ENCODE data around the gene RBM6. TPM values are rescaled to one million over a fixed set of nuclear protein-coding genes. Genes with fewer than 3 reads are reported as not detected.
"Not testable (repeated sequence)": the region's sequence is repeated elsewhere in the genome, so short reads cannot be mapped to it uniquely, and the experiment has no call there.

The RBM6 gene
- total RNA-seq, 1 experiment from 2014 or later = 88.3 TPM

DNA sequence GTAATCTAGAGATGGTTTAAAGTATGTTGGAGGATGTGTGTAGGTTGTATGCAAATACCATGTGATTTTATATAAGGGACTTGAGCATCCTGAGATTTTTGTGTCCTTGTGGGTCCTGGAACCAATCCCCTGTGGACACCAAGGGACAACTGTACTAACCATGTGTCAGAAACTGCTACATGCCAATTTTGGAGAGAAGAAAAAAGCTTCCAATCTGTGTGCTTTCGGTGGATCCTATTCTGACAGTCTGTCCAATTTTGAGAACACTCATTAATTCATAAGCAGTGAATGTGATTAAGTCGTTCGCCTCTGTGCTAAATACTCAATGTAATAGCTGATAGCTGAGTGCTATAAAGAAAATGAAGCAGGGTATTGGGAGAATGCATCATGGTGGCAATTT, 61.6 kb downstream of the RBM6 start:
- Histone ChIP-seq H2AFZ (ENCODE audit: low read length) (no peak overlapping the region), H3K9ac (ENCODE audit: low read length) (no peak overlapping the region), H3K4me1 (ENCODE audit: low read length) (peaks cover 2% of the 10 kb centered on the region; the same call in 1 of the 2 replicates), H3K4me3 (ENCODE audit: low read length) (no peak overlapping the region), H3K9me3 (ENCODE audit: low read length) (no peaks in the 10 kb centered on the region), H3K79me2 (ENCODE audit: low read length) (peaks cover 75% of the 10 kb centered on the region), H3K9me2 (replicated peaks; ENCODE audit: insufficient read depth, low read length) (no peaks in the 10 kb centered on the region), H3K27ac (ENCODE audit: low read length) (no peak overlapping the region), H3K4me2 (ENCODE audit: low read depth, low read length, poor library complexity, severe bottlenecking) (no peak overlapping the region), H3K27me3 (ENCODE audit: low read length) (no peaks in the 10 kb centered on the region), H4K20me1 (ENCODE audit: insufficient read depth, low read depth, low read length) (no peaks in the 10 kb centered on the region), H3K36me3 (ENCODE audit: insufficient read depth, low read length) (peaks cover 32% of the 10 kb centered on the region)
- DNase-seq = no peak

- Histone ChIP-seq H3K9me2 (replicated peaks; ENCODE audit: insufficient read depth, low read length) (no peaks in the 10 kb centered on the region), H3K27ac (ENCODE audit: low read length) (no peak overlapping the region), H3K4me3 (ENCODE audit: low read length) (no peak overlapping the region), H3K4me2 (ENCODE audit: low read depth, low read length, poor library complexity, severe bottlenecking) (no peak overlapping the region), H3K4me1 (ENCODE audit: low read length) (no peaks in the 10 kb centered on the region), H2AFZ (ENCODE audit: low read length) (no peak overlapping the region), H3K9ac (ENCODE audit: low read length) (no peak overlapping the region), H3K9me3 (ENCODE audit: low read length) (no peaks in the 10 kb centered on the region), H3K79me2 (ENCODE audit: low read length) (peaks cover 63% of the 10 kb centered on the region), H3K36me3 (ENCODE audit: insufficient read depth, low read length) (peaks cover 32% of the 10 kb centered on the region), H3K27me3 (ENCODE audit: low read length) (no peaks in the 10 kb centered on the region), H4K20me1 (ENCODE audit: insufficient read depth, low read depth, low read length) (no peaks in the 10 kb centered on the region)
- no peak for DNase-seq
These were observed 63.3 kb downstream of the RBM6 start for GRCh38 chr3:50003216-50003615.

- Histone ChIP-seq H3K79me2 (ENCODE audit: low read length) (peaks cover 62% of the 10 kb centered on the region), H3K4me1 (ENCODE audit: low read length) (no peaks in the 10 kb centered on the region), H3K9me3 (ENCODE audit: low read length) (no peaks in the 10 kb centered on the region), H4K20me1 (ENCODE audit: insufficient read depth, low read depth, low read length) (no peaks in the 10 kb centered on the region), H3K27ac (ENCODE audit: low read length) (no peak overlapping the region), H3K4me3 (ENCODE audit: low read length) (no peak overlapping the region), H3K36me3 (ENCODE audit: insufficient read depth, low read length) (peaks cover 29% of the 10 kb centered on the region), H3K4me2 (ENCODE audit: low read depth, low read length, poor library complexity, severe bottlenecking) (no peak overlapping the region), H3K9me2 (replicated peaks; ENCODE audit: insufficient read depth, low read length) (no peaks in the 10 kb centered on the region), H3K27me3 (ENCODE audit: low read length) (no peaks in the 10 kb centered on the region), H3K9ac (ENCODE audit: low read length) (no peak overlapping the region), H2AFZ (ENCODE audit: low read length) (no peak overlapping the region)
- DNase-seq = no peak
These were observed 63.9 kb downstream of the RBM6 start for GRCh38 chr3:50003824-50004223.

DNA sequence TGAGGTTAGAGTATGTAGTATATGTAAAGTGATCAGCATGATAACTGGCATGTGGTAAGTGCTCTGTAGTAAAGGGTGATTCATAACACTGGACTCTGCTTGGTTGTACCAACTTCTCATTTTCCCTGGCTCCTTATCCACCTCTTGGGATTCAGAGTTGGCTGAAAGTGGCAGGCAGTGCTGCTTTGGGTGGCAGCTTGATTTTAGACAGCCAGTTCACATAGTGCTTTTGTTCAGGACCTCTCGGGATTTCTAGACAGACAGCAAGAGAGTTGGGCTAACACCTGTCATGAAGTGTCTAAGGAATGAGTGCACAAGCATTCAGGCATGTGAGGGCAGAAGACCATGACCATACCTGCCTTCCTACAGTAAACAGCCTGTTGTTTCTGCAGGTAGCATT, 69.0 kb downstream of the RBM6 start:
- H3K9me3 ChIP-seq (ENCODE audit: low read length) = no peaks in the 10 kb centered on the region
- H3K4me3 ChIP-seq (ENCODE audit: low read length) = no peak overlapping the region
- H3K27me3 ChIP-seq (ENCODE audit: low read length) = no peaks in the 10 kb centered on the region
- peaks cover 6% of the 10 kb centered on the region for H3K36me3 ChIP-seq (ENCODE audit: insufficient read depth, low read length)
- no peak overlapping the region for H3K27ac ChIP-seq (ENCODE audit: low read length)
- no peak overlapping the region for H2AFZ ChIP-seq (ENCODE audit: low read length)
- DNase-seq = no peak
- no peak overlapping the region for H3K9ac ChIP-seq (ENCODE audit: low read length)
- H3K9me2 ChIP-seq (replicated peaks; ENCODE audit: insufficient read depth, low read length) = no peaks in the 10 kb centered on the region
- peaks cover 52% of the 10 kb centered on the region for H3K79me2 ChIP-seq (ENCODE audit: low read length)
- no peak overlapping the region for H3K4me2 ChIP-seq (ENCODE audit: low read depth, low read length, poor library complexity, severe bottlenecking)
- no peaks in the 10 kb centered on the region for H4K20me1 ChIP-seq (ENCODE audit: insufficient read depth, low read depth, low read length)
- no peaks in the 10 kb centered on the region for H3K4me1 ChIP-seq (ENCODE audit: low read length)

GRCh38 chr3:50010959-50011358, 71.0 kb downstream of the RBM6 start:
- no peak for DNase-seq
- H4K20me1 ChIP-seq (ENCODE audit: insufficient read depth, low read depth, low read length) = no peaks in the 10 kb centered on the region
- H3K9me2 ChIP-seq (replicated peaks; ENCODE audit: insufficient read depth, low read length) = no peaks in the 10 kb centered on the region
- H3K4me1 ChIP-seq (ENCODE audit: low read length) = no peaks in the 10 kb centered on the region
- H3K79me2 ChIP-seq (ENCODE audit: low read length) = peaks cover 47% of the 10 kb centered on the region
- H3K9ac ChIP-seq (ENCODE audit: low read length) = no peak overlapping the region
- peaks cover under 1% of the 10 kb centered on the region for H3K36me3 ChIP-seq (ENCODE audit: insufficient read depth, low read length)
- no peaks in the 10 kb centered on the region for H3K27me3 ChIP-seq (ENCODE audit: low read length)
- H3K4me2 ChIP-seq (ENCODE audit: low read depth, low read length, poor library complexity, severe bottlenecking) = no peak overlapping the region
- H3K9me3 ChIP-seq (ENCODE audit: low read length) = no peaks in the 10 kb centered on the region
- no peak overlapping the region for H3K27ac ChIP-seq (ENCODE audit: low read length)
- no peak overlapping the region for H3K4me3 ChIP-seq (ENCODE audit: low read length)
- H2AFZ ChIP-seq (ENCODE audit: low read length) = no peak overlapping the region

GRCh38 chr3:50015918-50016317, 76.0 kb downstream of the RBM6 start:
- H4K20me1 ChIP-seq (ENCODE audit: insufficient read depth, low read depth, low read length) = no peaks in the 10 kb centered on the region
- H3K36me3 ChIP-seq (ENCODE audit: insufficient read depth, low read length) = peaks cover 21% of the 10 kb centered on the region

DNA sequence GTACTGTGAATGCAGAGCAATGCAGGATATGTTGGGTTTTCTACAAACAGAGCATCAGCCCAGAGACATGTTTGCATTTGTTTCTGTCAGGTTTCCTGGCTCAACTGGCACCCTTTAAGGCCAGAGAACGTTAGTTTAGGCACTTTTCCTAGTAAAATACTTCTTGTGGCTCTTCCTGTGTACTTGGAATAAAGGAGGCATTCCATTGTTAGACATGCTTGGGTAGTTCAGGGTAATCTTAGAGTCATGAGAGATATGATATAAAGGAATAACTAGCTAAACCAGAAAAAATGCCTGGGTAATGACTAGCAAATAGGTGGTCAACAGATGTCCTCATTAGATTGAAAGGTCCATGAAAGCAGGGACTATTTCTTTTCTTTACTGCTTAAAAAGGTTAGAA, 88.4 kb downstream of the RBM6 start:
- Histone ChIP-seq H3K9me3 (ENCODE audit: low read length) (no peaks in the 10 kb centered on the region), H3K4me2 (ENCODE audit: low read depth, low read length, poor library complexity, severe bottlenecking) (no peak overlapping the region), H2AFZ (ENCODE audit: low read length) (no peak overlapping the region), H3K4me1 (ENCODE audit: low read length) (peaks cover 6% of the 10 kb centered on the region; the same call in 1 of the 2 replicates), H4K20me1 (ENCODE audit: insufficient read depth, low read depth, low read length) (no peaks in the 10 kb centered on the region), H3K9ac (ENCODE audit: low read length) (no peak overlapping the region), H3K36me3 (ENCODE audit: insufficient read depth, low read length) (peaks cover 11% of the 10 kb centered on the region; the same call in 1 of the 2 replicates), H3K27me3 (ENCODE audit: low read length) (no peaks in the 10 kb centered on the region), H3K79me2 (ENCODE audit: low read length) (peaks cover 39% of the 10 kb centered on the region), H3K4me3 (ENCODE audit: low read length) (no peak overlapping the region), H3K9me2 (replicated peaks; ENCODE audit: insufficient read depth, low read length) (no peaks in the 10 kb centered on the region), H3K27ac (ENCODE audit: low read length) (no peak overlapping the region)
- DNase-seq = no peak

More at GRCh38 chr3:50015918-50016317, 76.0 kb downstream of the RBM6 start:
- Histone ChIP-seq H2AFZ (ENCODE audit: low read length) (no peak overlapping the region), H3K79me2 (ENCODE audit: low read length) (peaks cover 59% of the 10 kb centered on the region), H3K27ac (ENCODE audit: low read length) (no peak overlapping the region), H3K9me3 (ENCODE audit: low read length) (no peaks in the 10 kb centered on the region), H3K9ac (ENCODE audit: low read length) (no peak overlapping the region), H3K4me1 (ENCODE audit: low read length) (no peaks in the 10 kb centered on the region), H3K4me2 (ENCODE audit: low read depth, low read length, poor library complexity, severe bottlenecking) (no peak overlapping the region), H3K9me2 (replicated peaks; ENCODE audit: insufficient read depth, low read length) (no peaks in the 10 kb centered on the region), H3K4me3 (ENCODE audit: low read length) (no peak overlapping the region), H3K27me3 (ENCODE audit: low read length) (no peaks in the 10 kb centered on the region)
- no peak for DNase-seq

GRCh38 chr3:50031201-50031600, 91.3 kb downstream of the RBM6 start:
- not testable (repeated sequence) for H3K4me2 ChIP-seq (ENCODE audit: low read depth, low read length, poor library complexity, severe bottlenecking); H3K9me2 ChIP-seq (replicated peaks; ENCODE audit: insufficient read depth, low read length); H3K4me3 ChIP-seq (ENCODE audit: low read length); H3K27ac ChIP-seq (ENCODE audit: low read length); H3K36me3 ChIP-seq (ENCODE audit: insufficient read depth, low read length); H3K9ac ChIP-seq (ENCODE audit: low read length); H3K4me1 ChIP-seq (ENCODE audit: low read length); DNase-seq; H3K9me3 ChIP-seq (ENCODE audit: low read length); H4K20me1 ChIP-seq (ENCODE audit: insufficient read depth, low read depth, low read length); H2AFZ ChIP-seq (ENCODE audit: low read length); H3K27me3 ChIP-seq (ENCODE audit: low read length)
- H3K79me2 ChIP-seq (ENCODE audit: low read length) = peaks cover 31% of the 10 kb centered on the region

- no peak overlapping the region for H3K4me3 ChIP-seq (ENCODE audit: low read length)
- no peaks in the 10 kb centered on the region for H3K9me3 ChIP-seq (ENCODE audit: low read length)
- no peaks in the 10 kb centered on the region for H3K27me3 ChIP-seq (ENCODE audit: low read length)
- no peak overlapping the region for H2AFZ ChIP-seq (ENCODE audit: low read length)
- H3K79me2 ChIP-seq (ENCODE audit: low read length) = peaks cover 8% of the 10 kb centered on the region; the same call in 1 of the 2 replicates
- no peak overlapping the region for H3K9ac ChIP-seq (ENCODE audit: low read length)
- peaks cover 10% of the 10 kb centered on the region; the same call in 1 of the 2 replicates for H3K36me3 ChIP-seq (ENCODE audit: insufficient read depth, low read length)
- H3K4me2 ChIP-seq (ENCODE audit: low read depth, low read length, poor library complexity, severe bottlenecking) = no peak overlapping the region
- no peak overlapping the region for H3K27ac ChIP-seq (ENCODE audit: low read length)
- no peak for DNase-seq
- no peaks in the 10 kb centered on the region for H4K20me1 ChIP-seq (ENCODE audit: insufficient read depth, low read depth, low read length)
- no peaks in the 10 kb centered on the region for H3K9me2 ChIP-seq (replicated peaks; ENCODE audit: insufficient read depth, low read length)
- peaks cover under 1% of the 10 kb centered on the region for H3K4me1 ChIP-seq (ENCODE audit: low read length)
These were observed 105.0 kb downstream of the RBM6 start for GRCh38 chr3:50044976-50045375.
